Vagina (tissue), 2 donors: ENCODE results near the gene GSDME. TPM values are rescaled to one million over a fixed set of nuclear protein-coding genes. Genes with fewer than 3 reads are reported as not detected.

Source experiments
- DNase-seq, 2 donors: peaks; one replicate each; pipeline ENCODE4 v3.0.0-alpha.2; 2017; ENCODE audit errors: extremely low spot score in 2 of 2
- H3K27ac ChIP-seq: fragments of 200-600 bp; sonication (generic); one replicate; pipeline ENCODE4 v1.5.1; 2019
- H3K27me3 ChIP-seq: fragments of 200-600 bp; sonication (generic); one replicate; pipeline ENCODE4 v1.5.1; 2019
- H3K36me3 ChIP-seq, 2 donors: fragments of 200-600 bp; sonication (generic); one replicate each; pipeline ENCODE4 v1.5.1; 2017 to 2019
- H3K4me1 ChIP-seq: fragments of 200-600 bp; sonication (generic); one replicate; pipeline ENCODE4 v1.5.1; 2019
- H3K4me3 ChIP-seq, 2 donors: fragments of 200-600 bp; sonication (generic); 1 replicate in 1 of 2; 2 replicates in 1 of 2; pipeline ENCODE4 v1.5.1; 2016 to 2019
- H3K9me3 ChIP-seq: fragments of 200-600 bp; sonication (generic); one replicate; pipeline ENCODE4 v1.5.1; 2019
- CTCF ChIP-seq, 3 experiments: fragments of 450-650 bp in 2 of 3; fragments of 200-600 bp in 1 of 3; sonication (generic) in 1 of 3; IDR thresholded peaks; one replicate each; pipeline ENCODE4 v1.5.1; 2017 to 2019; ENCODE audit warnings: antibody characterized with exemption in 3 of 3, mild to moderate bottlenecking in 2 of 3, moderate library complexity in 2 of 3
- POLR2A ChIP-seq, 2 donors: fragments of 450-650 bp; IDR thresholded peaks; one replicate each; pipeline ENCODE4 v1.6.1; 2017; ENCODE audit warnings: antibody characterized with exemption in 2 of 2, mild to moderate bottlenecking in 2 of 2, moderate library complexity in 2 of 2
- POLR2AphosphoS5 ChIP-seq, 2 donors: sonication (generic); formaldehyde crosslinking; IDR thresholded peaks; one replicate each; pipeline ENCODE4 v1.9.0; 2017; ENCODE audit warnings: antibody characterized with exemption in 2 of 2, mild to moderate bottlenecking in 2 of 2, low read depth in 1 of 2; ENCODE audit not compliant: insufficient read depth in 1 of 2
- intact Hi-C: fragments of 100-400 bp; cut with DNase I; formaldehyde crosslinking; loops from one replicate; pipeline ENCODE4 v1.15.1; 2023
- total RNA-seq: library from RNA; depleted of rRNA; stranded (reverse); fragments of >200 nt; gene quantifications from one replicate; pipeline ENCODE4 v1.2.3, GENCODE V29; 2016

The GSDME gene
- total RNA-seq, 1 donor from 2014 or later: 11.0 TPM

- Histone ChIP-seq H3K27me3 (no peaks in the 10 kb centered on the region), H3K36me3 (no peaks in the 10 kb centered on the region), H3K27ac (no peak overlapping the region), H3K9me3 (no peaks in the 10 kb centered on the region), H3K4me1 (no peaks in the 10 kb centered on the region), H3K4me3 (no peak overlapping the region)
- peak in 1 of 2 donors; percentile 70 for DNase-seq
- TF ChIP-seq POLR2A (IDR thresholded peaks at IDR 0.05): no peak
- TF ChIP-seq POLR2AphosphoS5 (IDR thresholded peaks at IDR 0.05; ENCODE audit: insufficient read depth in 1 of 2, low read depth in 1 of 2): no peak
- TF ChIP-seq CTCF (IDR thresholded peaks at IDR 0.05): no peak
- intact Hi-C loops: no loop called here
Measured at GRCh38 chr7:24717247-24717622, 40.0 kb downstream of the GSDME start.

GRCh38 chr7:24716480-24717246, 40.6 kb downstream of the GSDME start:
- TF ChIP-seq CTCF (IDR thresholded peaks at IDR 0.05): no peak
- TF ChIP-seq POLR2A (IDR thresholded peaks at IDR 0.05): no peak
- no peak for TF ChIP-seq POLR2AphosphoS5 (IDR thresholded peaks at IDR 0.05; ENCODE audit: insufficient read depth in 1 of 2, low read depth in 1 of 2)
- H3K36me3 ChIP-seq: no peaks in the 10 kb centered on the region
- no peaks in the 10 kb centered on the region for H3K9me3 ChIP-seq
- DNase-seq: peak; percentile 69 to 87
- intact Hi-C loops: no loop called here
- H3K27ac ChIP-seq: no peak overlapping the region
- no peaks in the 10 kb centered on the region for H3K27me3 ChIP-seq
- no peaks in the 10 kb centered on the region for H3K4me1 ChIP-seq
- no peak overlapping the region for H3K4me3 ChIP-seq

- H3K4me1 ChIP-seq: no peaks in the 10 kb centered on the region
- intact Hi-C loops: no loop called here
- no peaks in the 10 kb centered on the region for H3K27me3 ChIP-seq
- peak; percentile 64 to 77 for DNase-seq
- no peaks in the 10 kb centered on the region for H3K9me3 ChIP-seq
- no peak overlapping the region for H3K27ac ChIP-seq
- no peak overlapping the region for H3K4me3 ChIP-seq
- no peaks in the 10 kb centered on the region for H3K36me3 ChIP-seq
- no peak for TF ChIP-seq POLR2A (IDR thresholded peaks at IDR 0.05)
- TF ChIP-seq POLR2AphosphoS5 (IDR thresholded peaks at IDR 0.05; ENCODE audit: insufficient read depth in 1 of 2, low read depth in 1 of 2): no peak
- TF ChIP-seq CTCF (IDR thresholded peaks at IDR 0.05): no peak
Measured at GRCh38 chr7:24715661-24716479, 41.4 kb downstream of the GSDME start.

GRCh38 chr7:24715171-24715570, 42.1 kb downstream of the GSDME start:
- no peaks in the 10 kb centered on the region for H3K27me3 ChIP-seq
- no peak overlapping the region for H3K27ac ChIP-seq
- intact Hi-C loops: no loop called here
- H3K4me3 ChIP-seq: no peak overlapping the region
- peak in 1 of 2 donors; percentile 52 for DNase-seq
- H3K9me3 ChIP-seq: no peaks in the 10 kb centered on the region
- H3K36me3 ChIP-seq: no peaks in the 10 kb centered on the region
- TF ChIP-seq POLR2A (IDR thresholded peaks at IDR 0.05): no peak
- no peak for TF ChIP-seq POLR2AphosphoS5 (IDR thresholded peaks at IDR 0.05; ENCODE audit: insufficient read depth in 1 of 2, low read depth in 1 of 2)
- no peak for TF ChIP-seq CTCF (IDR thresholded peaks at IDR 0.05)
- no peaks in the 10 kb centered on the region for H3K4me1 ChIP-seq

- Histone ChIP-seq H3K4me3 (no peak overlapping the region), H3K4me1 (no peaks in the 10 kb centered on the region), H3K9me3 (no peaks in the 10 kb centered on the region), H3K36me3 (no peaks in the 10 kb centered on the region), H3K27ac (no peak overlapping the region), H3K27me3 (no peaks in the 10 kb centered on the region)
- TF ChIP-seq POLR2AphosphoS5 (IDR thresholded peaks at IDR 0.05; ENCODE audit: insufficient read depth in 1 of 2, low read depth in 1 of 2) (no peak), CTCF (IDR thresholded peaks at IDR 0.05) (no peak), POLR2A (IDR thresholded peaks at IDR 0.05) (no peak)
- intact Hi-C loops: no loop called here
- peak; percentile 32 to 74 for DNase-seq
Measured at GRCh38 chr7:24714676-24715010, 42.6 kb downstream of the GSDME start.
